Lower leg skin (tissue), 4 donors: ENCODE results near the gene SCUBE1. TPM values are rescaled to one million over a fixed set of nuclear protein-coding genes. Genes with fewer than 3 reads are reported as not detected.
A peak's percentile ranks its signal among the peaks of the same experiment; 100 is the strongest.

Experiments used
- DNase-seq, 2 donors: peaks; one replicate each; pipeline ENCODE4 v3.0.0-alpha.2; 2019; ENCODE audit warnings: low spot score in 2 of 2
- H3K4me3 ChIP-seq: fragments of 200-600 bp; sonication (generic); 2 replicates; pipeline ENCODE4 v1.5.1; 2017; ENCODE audit warnings: mild to moderate bottlenecking, low read depth; ENCODE audit not compliant: poor library complexity, severe bottlenecking
- POLR2A ChIP-seq, 2 donors: fragments of 450-650 bp; IDR thresholded peaks; one replicate each; pipeline ENCODE4 v1.6.1; 2016 to 2017; ENCODE audit warnings: antibody characterized with exemption in 2 of 2, mild to moderate bottlenecking in 1 of 2, moderate library complexity in 1 of 2
- WGBS, 2 donors: methylation state at CpG; one replicate each; pipeline ENCODE4 v1.1.5; 2018; 5-methylcytosine and 5-hydroxymethylcytosine counted together
- intact Hi-C: fragments of 100-400 bp; cut with DNase I; formaldehyde crosslinking; loops from one replicate; pipeline ENCODE4 v1.15.0; 2023; ENCODE audit warnings: low total_unique reads
- total RNA-seq, 4 donors: library from RNA; depleted of rRNA; stranded (reverse); fragments of >200 nt; gene quantifications; one replicate each; pipeline ENCODE4 v1.1.0, GENCODE V29; 2016
- TF ChIP-seq, protein P1 (sequence below), 3 donors: fragments of 450-650 bp; IDR thresholded peaks; one replicate each; pipeline ENCODE4 v1.5.1; 2016; ENCODE audit warnings: antibody characterized with exemption in 3 of 3, mild to moderate bottlenecking in 3 of 3, moderate library complexity in 2 of 3

Gene SCUBE1
- total RNA-seq, 4 donors from 2014 or later, result 0.20 to 1.1 (median 0.28) TPM

- no peak for TF ChIP-seq POLR2A (IDR thresholded peaks at IDR 0.05)
- TF ChIP-seq, protein P1, sequence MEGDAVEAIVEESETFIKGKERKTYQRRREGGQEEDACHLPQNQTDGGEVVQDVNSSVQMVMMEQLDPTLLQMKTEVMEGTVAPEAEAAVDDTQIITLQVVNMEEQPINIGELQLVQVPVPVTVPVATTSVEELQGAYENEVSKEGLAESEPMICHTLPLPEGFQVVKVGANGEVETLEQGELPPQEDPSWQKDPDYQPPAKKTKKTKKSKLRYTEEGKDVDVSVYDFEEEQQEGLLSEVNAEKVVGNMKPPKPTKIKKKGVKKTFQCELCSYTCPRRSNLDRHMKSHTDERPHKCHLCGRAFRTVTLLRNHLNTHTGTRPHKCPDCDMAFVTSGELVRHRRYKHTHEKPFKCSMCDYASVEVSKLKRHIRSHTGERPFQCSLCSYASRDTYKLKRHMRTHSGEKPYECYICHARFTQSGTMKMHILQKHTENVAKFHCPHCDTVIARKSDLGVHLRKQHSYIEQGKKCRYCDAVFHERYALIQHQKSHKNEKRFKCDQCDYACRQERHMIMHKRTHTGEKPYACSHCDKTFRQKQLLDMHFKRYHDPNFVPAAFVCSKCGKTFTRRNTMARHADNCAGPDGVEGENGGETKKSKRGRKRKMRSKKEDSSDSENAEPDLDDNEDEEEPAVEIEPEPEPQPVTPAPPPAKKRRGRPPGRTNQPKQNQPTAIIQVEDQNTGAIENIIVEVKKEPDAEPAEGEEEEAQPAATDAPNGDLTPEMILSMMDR (IDR thresholded peaks at IDR 0.05), result no peak
- intact Hi-C loops, result loop anchor here (10.0 kb wide), 1 partner anchor 107 kb away; no protein-coding TSS in a partner anchor
- WGBS, 2 donors, result 57 to 63% methylated on average over 5 of the region's 5 CpGs
- DNase-seq, result no peak
- H3K4me3 ChIP-seq, result no peak overlapping the region
These were observed 8.8 kb upstream of the SCUBE1 start for GRCh38 chr22:43351966-43352345.

- no peak for DNase-seq
- intact Hi-C loops, result loop anchor here (10.0 kb wide), 1 partner anchor 105 kb away; no protein-coding TSS in a partner anchor
- WGBS, 2 donors, result 92 to 93% methylated on average over 12 of the region's 12 CpGs
- no peak overlapping the region for H3K4me3 ChIP-seq
- TF ChIP-seq POLR2A (IDR thresholded peaks at IDR 0.05), result no peak
- TF ChIP-seq, protein P1 (IDR thresholded peaks at IDR 0.05), result no peak
These were observed 6.5 kb upstream of the SCUBE1 start for GRCh38 chr22:43349636-43350035.

DNA sequence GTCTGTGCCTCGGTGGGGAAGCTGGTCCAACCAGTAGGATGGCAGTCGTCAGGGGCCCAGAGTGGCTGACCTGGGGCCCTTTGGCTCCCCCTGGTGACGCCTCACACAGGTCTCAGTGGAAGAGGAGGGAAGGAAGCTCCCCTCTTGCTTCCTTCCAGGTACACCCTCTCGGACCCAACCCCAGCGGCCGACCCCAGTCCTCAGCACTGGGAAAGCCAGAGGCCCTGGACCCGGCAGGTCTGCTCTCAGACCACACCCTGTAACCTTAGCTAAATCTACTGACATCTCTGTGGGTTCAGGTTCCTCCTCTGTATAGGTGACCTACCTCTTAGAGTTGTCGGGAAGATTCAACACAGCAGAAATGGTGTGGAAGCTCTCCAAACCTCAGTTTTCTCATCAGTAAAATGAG is 3.4 kb upstream of the SCUBE1 start:
- H3K4me3 ChIP-seq, result no peak overlapping the region
- DNase-seq, result peak in 1 of 2 donors; percentile 90
- TF ChIP-seq, protein P1 (IDR thresholded peaks at IDR 0.05), result no peak
- no peak for TF ChIP-seq POLR2A (IDR thresholded peaks at IDR 0.05)
- intact Hi-C loops, result no loop called here
- 17 to 26% methylated on average over 5 to 6 of the region's 8 CpGs for WGBS, 2 donors

DNA sequence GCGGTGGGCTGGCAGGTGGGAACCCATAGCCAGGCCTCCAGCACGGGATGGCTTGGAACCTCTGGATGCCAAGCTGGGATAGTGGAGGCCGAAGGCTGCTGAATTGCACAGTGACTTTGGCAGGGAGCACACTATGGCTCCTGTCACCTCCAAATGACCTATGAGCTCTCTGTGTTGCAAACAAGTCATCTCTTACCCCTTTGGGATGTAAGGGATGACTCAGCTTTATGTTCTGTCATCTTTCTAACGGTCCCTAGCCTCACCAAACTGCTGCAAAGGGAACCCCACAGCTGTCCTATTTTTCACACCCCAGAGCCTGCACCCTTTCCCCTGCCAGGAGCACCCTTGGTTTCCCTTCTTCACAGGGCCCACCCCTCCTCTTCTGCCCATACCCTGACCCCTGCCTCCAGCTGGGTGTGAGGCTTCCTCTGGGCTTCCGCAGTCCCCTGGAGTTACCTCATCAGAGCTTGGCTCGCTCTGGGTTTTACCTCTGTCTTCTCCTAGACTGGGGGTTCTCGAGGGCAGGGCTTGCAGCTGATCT is 2.7 kb upstream of the SCUBE1 start:
- intact Hi-C loops, result no loop called here
- no peak for TF ChIP-seq POLR2A (IDR thresholded peaks at IDR 0.05)
- TF ChIP-seq, protein P1 (IDR thresholded peaks at IDR 0.05), result no peak
- 72 to 76% methylated on average over 7 of the region's 7 CpGs for WGBS, 2 donors

GRCh38 chr22:43345356-43345755 is 2.2 kb upstream of the SCUBE1 start:
- WGBS, 2 donors, result 82 to 94% methylated on average over 7 of the region's 7 CpGs
- intact Hi-C loops, result no loop called here
- no peak for DNase-seq
- H3K4me3 ChIP-seq, result no peak overlapping the region
- no peak for TF ChIP-seq POLR2A (IDR thresholded peaks at IDR 0.05)
- TF ChIP-seq, protein P1 (IDR thresholded peaks at IDR 0.05), result no peak

More for the DNA sequence above, 2.7 kb upstream of the SCUBE1 start:
- no peak overlapping the region for H3K4me3 ChIP-seq
- no peak for DNase-seq

DNA sequence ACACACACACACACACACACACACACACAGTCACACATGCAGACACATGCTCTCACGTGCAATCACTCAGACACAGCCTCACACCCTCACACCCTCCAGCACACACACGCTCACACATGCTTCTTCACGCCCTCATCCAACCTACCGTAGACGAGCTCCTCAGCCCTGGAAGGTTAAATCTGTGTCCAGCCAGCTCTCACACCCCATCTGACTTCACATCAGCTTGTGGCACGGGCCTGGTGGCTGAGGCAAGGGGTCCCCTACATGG is 1.3 kb upstream of the SCUBE1 start:
- no peak overlapping the region for H3K4me3 ChIP-seq
- intact Hi-C loops, result no loop called here
- no peak for TF ChIP-seq POLR2A (IDR thresholded peaks at IDR 0.05)
- TF ChIP-seq, protein P1 (IDR thresholded peaks at IDR 0.05), result no peak
- DNase-seq, result no peak
- 60 to 64% methylated on average over 6 of the region's 6 CpGs for WGBS, 2 donors
